Suprapubic skin (tissue), 4 donors: ENCODE data around the gene CAPN7.

Source experiments
- POLR2A ChIP-seq, 2 donors: fragments of 450-650 bp; IDR thresholded peaks; one replicate each; pipeline ENCODE4 v1.6.1; 2017; ENCODE audit warnings: antibody characterized with exemption in 2 of 2, mild to moderate bottlenecking in 2 of 2, moderate library complexity in 2 of 2
- POLR2AphosphoS5 ChIP-seq, 3 donors: sonication (generic); formaldehyde crosslinking; IDR thresholded peaks; one replicate each; pipeline ENCODE4 v1.6.1; 2017; ENCODE audit warnings: antibody characterized with exemption in 3 of 3
- TF ChIP-seq, protein P1 (sequence below), 2 donors: fragments of 200-600 bp in 1 of 2; fragments of 450-650 bp in 1 of 2; sonication (generic) in 1 of 2; IDR thresholded peaks; one replicate each; pipeline ENCODE4 v1.5.1; 2016 to 2019; ENCODE audit warnings: antibody characterized with exemption in 2 of 2, mild to moderate bottlenecking in 1 of 2, moderate library complexity in 1 of 2

GRCh38 chr3:15277861-15278500 lies 71.9 kb downstream of the CAPN7 start:
- TF ChIP-seq POLR2A (IDR thresholded peaks at IDR 0.05), result no peak
- TF ChIP-seq, protein P1, sequence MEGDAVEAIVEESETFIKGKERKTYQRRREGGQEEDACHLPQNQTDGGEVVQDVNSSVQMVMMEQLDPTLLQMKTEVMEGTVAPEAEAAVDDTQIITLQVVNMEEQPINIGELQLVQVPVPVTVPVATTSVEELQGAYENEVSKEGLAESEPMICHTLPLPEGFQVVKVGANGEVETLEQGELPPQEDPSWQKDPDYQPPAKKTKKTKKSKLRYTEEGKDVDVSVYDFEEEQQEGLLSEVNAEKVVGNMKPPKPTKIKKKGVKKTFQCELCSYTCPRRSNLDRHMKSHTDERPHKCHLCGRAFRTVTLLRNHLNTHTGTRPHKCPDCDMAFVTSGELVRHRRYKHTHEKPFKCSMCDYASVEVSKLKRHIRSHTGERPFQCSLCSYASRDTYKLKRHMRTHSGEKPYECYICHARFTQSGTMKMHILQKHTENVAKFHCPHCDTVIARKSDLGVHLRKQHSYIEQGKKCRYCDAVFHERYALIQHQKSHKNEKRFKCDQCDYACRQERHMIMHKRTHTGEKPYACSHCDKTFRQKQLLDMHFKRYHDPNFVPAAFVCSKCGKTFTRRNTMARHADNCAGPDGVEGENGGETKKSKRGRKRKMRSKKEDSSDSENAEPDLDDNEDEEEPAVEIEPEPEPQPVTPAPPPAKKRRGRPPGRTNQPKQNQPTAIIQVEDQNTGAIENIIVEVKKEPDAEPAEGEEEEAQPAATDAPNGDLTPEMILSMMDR (IDR thresholded peaks at IDR 0.05), result no peak
- no peak for TF ChIP-seq POLR2AphosphoS5 (IDR thresholded peaks at IDR 0.05)
